HepG2 (cell line): ENCODE measurements around the gene PIGV. TPM values are rescaled to one million over a fixed set of nuclear protein-coding genes. Genes with fewer than 3 reads are reported as not detected.

ENCODE experiments used
- ATAC-seq: fragments of 200-7000 bp; cut with Tn5 transposase; 3 replicates; pipeline ENCODE4 v1.9.1; 2020; ENCODE audit warnings: mild to moderate bottlenecking, moderate library complexity
- BruUV-seq: library from RNA; stranded (reverse); fragments of 400-500 nt; replicated peaks from 2 replicates; lab custom pipeline; 2021; lab: Mats Ljungman, UMichigan
- CTCF ChIA-PET: fragments of 300-600 bp; formaldehyde crosslinking; extraction: SDS; loops from one replicate; lab custom pipeline; 2021; ENCODE audit warnings: low total read pairs, inconsistent platforms, low intra/inter-chr PET ratio; lab: Yijun Ruan, JAX
- POLR2A ChIA-PET: fragments of 350-600 bp; sonication (Branson Sonifier 250); formaldehyde crosslinking; loops from one replicate; lab custom pipeline; 2020; ENCODE audit warnings: antibody characterized with exemption, inconsistent platforms; lab: Yijun Ruan, JAX
- DNase-seq: peaks from one replicate; pipeline ENCODE4 v3.0.0-alpha.2; 2015; ENCODE audit warnings: low spot score
- FAIRE-seq: peaks from 3 replicates; lab custom pipeline; 2011; peaks lifted over from hg19 to GRCh38; lab: Jason Lieb, UNC
- H2AFZ ChIP-seq: one replicate; pipeline ENCODE4 v1.6.1; 2011; ENCODE audit warnings: low read length, inconsistent platforms
- H3K27ac ChIP-seq: fragments of 300-600 bp; 3 replicates; pipeline ENCODE4 v1.8.0; 2011; ENCODE audit warnings: mixed run types, mild to moderate bottlenecking, mixed read lengths, low read length, inconsistent platforms; ENCODE audit not compliant: insufficient read depth; ENCODE audit errors: extremely low read length
- H3K27me3 ChIP-seq, 2 experiments: fragments of 200-600 bp in 1 of 2; 2 replicates in 1 of 2; 3 replicates in 1 of 2; pipeline versions ENCODE4 v1.6.0 to v1.8.0; 2011; ENCODE audit warnings: low read length in 2 of 2, mild to moderate bottlenecking in 2 of 2, moderate library complexity in 2 of 2, inconsistent platforms in 1 of 2; ENCODE audit not compliant: insufficient read depth in 2 of 2, control insufficient read depth in 1 of 2
- H3K36me3 ChIP-seq, 2 experiments: fragments of 200-600 bp in 1 of 2; replicated peaks in 1 of 2; 2 replicates in 1 of 2; 3 replicates in 1 of 2; pipeline versions ENCODE4 v1.5.1 to v1.8.0; 2011; ENCODE audit warnings: low read length in 2 of 2, inconsistent platforms in 1 of 2; ENCODE audit not compliant: insufficient read depth in 2 of 2, control insufficient read depth in 1 of 2
- H3K4me1 ChIP-seq: 2 replicates; pipeline ENCODE4 v1.5.1; 2012; ENCODE audit warnings: low read length, inconsistent platforms; ENCODE audit not compliant: insufficient read depth
- H3K4me2 ChIP-seq: 2 replicates; pipeline ENCODE4 v1.6.0; 2011; ENCODE audit warnings: low read depth, low read length, inconsistent platforms
- H3K4me3 ChIP-seq, 3 experiments: fragments of 200-600 bp in 1 of 3; sonication (generic), shearing (Covaris generic) in 1 of 3; replicated peaks in 1 of 3; 2 replicates each; pipeline ENCODE4 v1.5.1; 2011 to 2016; ENCODE audit warnings: low read length in 3 of 3, inconsistent platforms in 2 of 3, low read depth in 2 of 3, mild to moderate bottlenecking in 2 of 3, control low read depth in 1 of 3, mixed read lengths in 1 of 3; ENCODE audit not compliant: insufficient read depth in 1 of 3
- H3K79me2 ChIP-seq: one replicate; pipeline ENCODE4 v1.6.1; 2011; ENCODE audit warnings: low read length, inconsistent platforms; ENCODE audit not compliant: insufficient read depth
- H3K9ac ChIP-seq: 2 replicates; pipeline ENCODE4 v1.6.0; 2011; ENCODE audit warnings: mild to moderate bottlenecking, low read depth, low read length, inconsistent platforms; ENCODE audit not compliant: insufficient read depth
- H3K9me3 ChIP-seq: 2 replicates; pipeline ENCODE4 v1.5.1; 2012; ENCODE audit warnings: mild to moderate bottlenecking, low read length
- H4K20me1 ChIP-seq: 2 replicates; pipeline ENCODE4 v1.6.0; 2011; ENCODE audit warnings: inconsistent platforms, mild to moderate bottlenecking, low read length, moderate library complexity; ENCODE audit not compliant: insufficient read depth
- IKZF5 ChIP-seq: IDR thresholded peaks from 2 replicates; pipeline ENCODE4 v1.6.1; 2018; ENCODE audit warnings: missing genetic modification reagents, mild to moderate bottlenecking, missing compliant biosample characterization
- IRX3 ChIP-seq: sonication (generic); formaldehyde crosslinking; IDR thresholded peaks from 2 replicates; pipeline ENCODE4 v1.8.1; 2023; ENCODE audit warnings: mild to moderate bottlenecking, low read depth, missing genetic modification reagents, borderline replicate concordance
- KDM2A ChIP-seq: sonication (generic); formaldehyde crosslinking; IDR thresholded peaks from 2 replicates; pipeline ENCODE4 v1.4.0; 2020; ENCODE audit warnings: low read depth, missing genetic modification reagents, borderline replicate concordance
- KDM3A ChIP-seq: IDR thresholded peaks from 2 replicates; pipeline ENCODE4 v1.6.1; 2018; ENCODE audit warnings: low read depth, missing compliant biosample characterization
- MED1 ChIP-seq: sonication (generic); formaldehyde crosslinking; IDR thresholded peaks from 2 replicates; pipeline ENCODE4 v1.4.0; 2020; ENCODE audit warnings: missing genetic modification reagents
- MTA1 ChIP-seq: sonication (generic); formaldehyde crosslinking; IDR thresholded peaks from 2 replicates; pipeline ENCODE4 v1.4.0; 2020; ENCODE audit warnings: missing genetic modification reagents, mild to moderate bottlenecking, borderline replicate concordance
- SAFB2 ChIP-seq: sonication (generic); formaldehyde crosslinking; IDR thresholded peaks from 2 replicates; pipeline ENCODE4 v1.5.1; 2020; ENCODE audit warnings: missing genetic modification reagents, low read depth, mild to moderate bottlenecking, borderline replicate concordance
- SAP130 ChIP-seq: IDR thresholded peaks from 2 replicates; pipeline ENCODE4 v1.6.1; 2016; ENCODE audit warnings: low read depth
- SYNCRIP ChIP-seq: fragments of 200-400 bp; formaldehyde crosslinking; IDR thresholded peaks from 2 replicates; pipeline ENCODE4 v1.6.1; 2018; ENCODE audit warnings: mild to moderate bottlenecking, low read depth, low read length; ENCODE audit not compliant: insufficient read depth
- ZFP62 ChIP-seq: sonication (generic); formaldehyde crosslinking; IDR thresholded peaks from 2 replicates; pipeline ENCODE4 v1.4.0; 2020; ENCODE audit warnings: missing genetic modification reagents
- ZMYM4 ChIP-seq: sonication (generic); formaldehyde crosslinking; IDR thresholded peaks from 2 replicates; pipeline ENCODE4 v1.8.1; 2023; ENCODE audit warnings: mild to moderate bottlenecking, missing genetic modification reagents
- ZNF260 ChIP-seq: sonication (generic); formaldehyde crosslinking; IDR thresholded peaks from 2 replicates; pipeline ENCODE4 v1.4.0; 2020; ENCODE audit warnings: missing genetic modification reagents, low read depth, mild to moderate bottlenecking, borderline replicate concordance
- ZNF496 ChIP-seq: sonication (generic); formaldehyde crosslinking; IDR thresholded peaks from 2 replicates; pipeline ENCODE4 v1.8.1; 2023; ENCODE audit warnings: mild to moderate bottlenecking, moderate library complexity, missing genetic modification reagents; ENCODE audit not compliant: insufficient replicate concordance
- ZNF629 ChIP-seq: sonication (generic); formaldehyde crosslinking; conservative IDR thresholded peaks from 2 replicates; pipeline ENCODE4 v1.5.0; 2020; ENCODE audit warnings: missing genetic modification reagents
- ZNF788 ChIP-seq: sonication (generic); formaldehyde crosslinking; IDR thresholded peaks from 2 replicates; pipeline ENCODE4 v1.5.0; 2020; ENCODE audit warnings: mild to moderate bottlenecking, missing genetic modification reagents, borderline replicate concordance
- ZNF83 ChIP-seq: sonication (generic); formaldehyde crosslinking; IDR thresholded peaks from 2 replicates; pipeline ENCODE4 v1.4.0; 2020; ENCODE audit warnings: missing genetic modification reagents, mild to moderate bottlenecking, borderline replicate concordance
- WGBS: methylation state at CpG from one replicate; pipeline ENCODE4 v1.1.6; 2017; ENCODE audit warnings: low lambda C conversion rate; 5-methylcytosine and 5-hydroxymethylcytosine counted together
- in situ Hi-C: cut with HindIII; loops from 2 replicates; pipeline ENCODE4 v1.10.0; 2017; ENCODE audit warnings: low pct_unique_long_range_greater_than_20kb; ENCODE audit not compliant: extremely low pct_ligation_motif_present
- intact Hi-C: fragments of 100-400 bp; cut with micrococcal nuclease; formaldehyde crosslinking; loops from one replicate; pipeline ENCODE4 v1.10.0; 2022; ENCODE audit not compliant: unreplicated experiment
- polyA plus RNA-seq, 8 experiments: library from polyadenylated mRNA; depleted of rRNA in 3 of 8; stranded (reverse) in 7 of 8; unstranded in 1 of 8; fragments of >200 nt; fragmentation: Illumina TruSeq in 4 of 8; extraction: Trizol in 4 of 8; gene quantifications; 2 replicates each; pipeline versions ENCODE4 v1.2.1 to v1.2.3, GENCODE V29; 2011 to 2016; ENCODE audit warnings: low read depth in 4 of 8, missing spikeins in 1 of 8, mixed read lengths in 1 of 8; ENCODE audit not compliant: insufficient read depth in 1 of 8
- total RNA-seq, 5 experiments: library from RNA; depleted of rRNA; stranded (reverse); fragments of >200 nt; fragmentation: Illumina TruSeq; extraction: Trizol; gene quantifications; 2 replicates each; pipeline ENCODE4 v1.2.3, GENCODE V29; 2016; ENCODE audit warnings: low read depth in 1 of 5
- TF ChIP-seq, protein P1 (sequence below): IDR thresholded peaks from 2 replicates; pipeline ENCODE4 v1.6.1; 2018; ENCODE audit warnings: missing genetic modification reagents
- TF ChIP-seq, protein P2 (sequence below): sonication (generic); formaldehyde crosslinking; IDR thresholded peaks from 2 replicates; pipeline ENCODE4 v1.8.1; 2023; ENCODE audit warnings: mild to moderate bottlenecking, inconsistent platforms, moderate library complexity, missing genetic modification reagents, borderline replicate concordance

The PIGV gene
- total and polyA plus RNA-seq, 2 of the 13 experiments (the other 11 are each of a cell fraction or from before 2014, with no cell fraction given), result 13.5 to 22.7 TPM

- TF ChIP-seq ZNF496 (CRISPR knock-in tag) (no peak), ZNF260 (CRISPR knock-in tag) (no peak), MTA1 (CRISPR knock-in tag) (0 out of 2 replicates have a peak, but pooled peaks have one; percentile 8)
These were observed 700 bp downstream of the PIGV start (continued) for GRCh38 chr1:26788515-26788785.

GRCh38 chr1:26788836-26789611, 1.3 kb downstream of the PIGV start:
- Histone ChIP-seq H3K9me3 (no peaks in the 10 kb centered on the region), H3K9ac (peak overlapping the region; percentile 98), H4K20me1 (no peaks in the 10 kb centered on the region), H3K27ac (peak overlapping the region; percentile 97), H3K4me2 (peak overlapping the region; percentile 99), H3K36me3 (peaks cover 0 to 2% of the 10 kb centered on the region in 2 experiments; a peak in 2 of 5 replicates), H3K79me2 (peaks cover 6% of the 10 kb centered on the region), H3K4me3 (peak overlapping the region; percentile 78 to 89 (median 87)), H2AFZ (peak overlapping the region; percentile 30), H3K27me3 (no peaks in the 10 kb centered on the region; a peak in 1 of 5 replicates), H3K4me1 (peaks cover 52% of the 10 kb centered on the region)
- CTCF ChIA-PET, result interaction anchor here (1.2 to 3.2 kb wide), 5 partner anchors 14 to 191 kb away, joined by 4 to 44 read pairs (median 8); no protein-coding TSS in a partner anchor
- WGBS, result under 1% methylated on average over 18 of the region's 19 CpGs
- FAIRE-seq, result peak; percentile 82
- intact Hi-C loops, result loop anchor here (1.0 to 5.0 kb wide), 3 partner anchors 92 to 187 kb away; partner anchors contain the start of gene ARID1A
- ATAC-seq, result peak; percentile 11
- no TSS peak for BruUV-seq
- POLR2A ChIA-PET, result interaction anchor here (1.0 to 7.0 kb wide), 13 partner anchors 17 to 195 kb away, joined by 3 to 127 read pairs (median 5); partner anchors contain the start of genes ARID1A and NR0B2
- peak; percentile 76 for DNase-seq
- in situ Hi-C loops, result loop anchor here (5.0 kb wide), 2 partner anchors 97 to 187 kb away; no protein-coding TSS in a partner anchor
- TF ChIP-seq, protein P1, sequence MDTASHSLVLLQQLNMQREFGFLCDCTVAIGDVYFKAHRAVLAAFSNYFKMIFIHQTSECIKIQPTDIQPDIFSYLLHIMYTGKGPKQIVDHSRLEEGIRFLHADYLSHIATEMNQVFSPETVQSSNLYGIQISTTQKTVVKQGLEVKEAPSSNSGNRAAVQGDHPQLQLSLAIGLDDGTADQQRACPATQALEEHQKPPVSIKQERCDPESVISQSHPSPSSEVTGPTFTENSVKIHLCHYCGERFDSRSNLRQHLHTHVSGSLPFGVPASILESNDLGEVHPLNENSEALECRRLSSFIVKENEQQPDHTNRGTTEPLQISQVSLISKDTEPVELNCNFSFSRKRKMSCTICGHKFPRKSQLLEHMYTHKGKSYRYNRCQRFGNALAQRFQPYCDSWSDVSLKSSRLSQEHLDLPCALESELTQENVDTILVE (CRISPR knock-in tag), result no peak
- TF ChIP-seq ZMYM4 (CRISPR knock-in tag) (peak; percentile 30; the same call in 1 of the 2 replicates), KDM2A (peak; percentile 59), IKZF5 (0 out of 2 replicates have a peak, but pooled peaks have one; percentile 26), ZFP62 (CRISPR knock-in tag) (no peak), SAFB2 (CRISPR knock-in tag) (no peak), SYNCRIP (no peak), KDM3A (peak; percentile 87; the same call in 1 of the 2 replicates), ZNF83 (CRISPR knock-in tag) (no peak), SAP130 (CRISPR knock-in tag) (peak; percentile 68), MED1 (CRISPR knock-in tag) (0 out of 2 replicates have a peak, but pooled peaks have one; percentile 5), ZNF629 (CRISPR knock-in tag) (peak; percentile 65; the same call in 1 of the 2 replicates), IRX3 (CRISPR knock-in tag) (no peak), ZNF788 (CRISPR knock-in tag) (peak; percentile 30; the same call in 1 of the 2 replicates)
- TF ChIP-seq, protein P2, sequence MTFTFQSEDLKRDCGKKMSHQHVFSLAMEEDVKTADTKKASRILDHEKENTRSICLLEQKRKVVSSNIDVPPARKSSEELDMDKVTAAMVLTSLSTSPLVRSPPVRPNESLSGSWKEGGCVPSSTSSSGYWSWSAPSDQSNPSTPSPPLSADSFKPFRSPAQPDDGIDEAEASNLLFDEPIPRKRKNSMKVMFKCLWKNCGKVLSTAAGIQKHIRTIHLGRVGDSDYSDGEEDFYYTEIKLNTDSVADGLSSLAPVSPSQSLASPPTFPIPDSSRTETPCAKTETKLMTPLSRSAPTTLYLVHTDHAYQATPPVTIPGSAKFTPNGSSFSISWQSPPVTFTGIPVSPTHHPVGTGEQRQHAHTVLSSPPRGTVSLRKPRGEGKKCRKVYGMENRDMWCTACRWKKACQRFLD, result no peak
